GM12872 (cell line): ENCODE data around the gene CLSTN1.

Source experiments
- CTCF ChIP-seq: IDR thresholded peaks from 3 replicates; pipeline ENCODE4 v1.5.1; 2011; ENCODE audit warnings: low read depth, mild to moderate bottlenecking, low read length, moderate library complexity; ENCODE audit not compliant: insufficient read depth

Gene CLSTN1

DNA sequence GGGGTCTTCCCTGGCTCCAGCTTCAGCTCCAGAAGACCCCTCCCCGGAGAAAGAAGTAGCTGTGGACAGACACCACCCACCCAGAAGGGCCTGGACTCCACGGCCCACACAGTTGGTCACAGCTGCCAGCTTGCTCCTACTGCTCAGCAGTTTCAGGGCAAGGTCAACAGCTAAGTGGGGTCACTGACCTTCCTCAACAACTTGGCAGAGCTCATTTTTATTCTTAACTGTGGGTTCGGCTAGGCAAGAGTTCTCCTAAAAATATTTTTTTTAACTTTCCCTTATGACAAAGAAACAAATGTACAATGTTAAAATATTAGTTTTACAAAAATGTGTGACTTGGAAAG is 44.5 kb upstream of the CLSTN1 start:
- TF ChIP-seq CTCF: no peak

GRCh38 chr1:9867408-9868243 is 43.9 kb upstream of the CLSTN1 start:
- peak; percentile 98 for TF ChIP-seq CTCF

- TF ChIP-seq CTCF: no peak
These were observed 43.1 kb upstream of the CLSTN1 start for GRCh38 chr1:9866836-9867235.

GRCh38 chr1:9865724-9866123 is 42.0 kb upstream of the CLSTN1 start:
- no peak for TF ChIP-seq CTCF

DNA sequence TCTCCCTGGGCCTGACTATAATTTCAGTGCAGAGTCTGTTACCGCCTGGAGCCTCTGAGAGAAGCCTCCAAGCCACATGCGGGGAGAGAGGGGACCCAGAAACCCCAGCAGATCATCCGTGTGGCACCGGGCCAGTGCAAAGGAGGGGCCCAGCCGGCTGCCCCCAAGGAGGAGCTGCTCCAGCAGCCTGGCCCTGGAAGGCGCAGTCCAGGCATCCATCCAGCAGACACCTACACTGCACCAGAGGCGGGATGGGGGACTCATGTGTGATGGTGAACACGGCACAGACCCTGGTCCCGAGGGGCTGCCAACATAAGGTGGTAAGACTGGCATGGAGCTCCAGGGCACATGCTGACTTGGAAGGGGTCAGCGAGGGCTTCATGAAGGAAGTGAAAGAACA is 39.6 kb upstream of the CLSTN1 start:
- no peak for TF ChIP-seq CTCF

GRCh38 chr1:9861360-9861759 is 37.6 kb upstream of the CLSTN1 start:
- no peak for TF ChIP-seq CTCF

DNA sequence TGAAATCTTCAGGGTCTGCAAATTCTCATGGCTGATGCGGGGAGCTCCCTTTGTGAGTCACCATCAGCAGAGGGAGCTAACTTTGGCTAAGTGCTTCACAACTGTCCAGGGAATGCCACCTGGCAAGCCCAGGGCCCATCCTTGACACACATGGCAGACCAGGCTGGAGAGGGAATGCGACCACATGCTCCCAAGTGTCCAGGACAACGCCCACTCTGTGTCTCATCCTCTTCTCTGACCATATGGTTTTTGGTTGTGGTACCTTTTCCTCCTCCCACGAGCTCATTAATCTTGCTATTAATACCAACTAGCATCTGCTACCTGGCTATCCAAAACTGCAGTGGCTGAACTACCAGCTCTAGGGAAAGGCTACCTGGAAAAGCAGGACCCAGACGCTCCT is 37.1 kb upstream of the CLSTN1 start:
- no peak for TF ChIP-seq CTCF
